Tibial nerve (tissue), 4 donors: ENCODE results near the gene TBC1D5. TPM values are rescaled to one million over a fixed set of nuclear protein-coding genes. Genes with fewer than 3 reads are reported as not detected.

Experiments used
- DNase-seq, 2 donors: peaks; one replicate each; pipeline ENCODE4 v3.0.0-alpha.2; 2019; ENCODE audit warnings: low spot score in 2 of 2
- H3K27ac ChIP-seq, 4 donors: fragments of 200-600 bp; sonication (generic) in 3 of 4; one replicate each; pipeline ENCODE4 v1.5.1; 2017 to 2019; ENCODE audit warnings: mild to moderate bottlenecking in 1 of 4
- H3K27me3 ChIP-seq, 2 donors: fragments of 200-600 bp; sonication (generic) in 1 of 2; one replicate each; pipeline versions ENCODE4 v1.5.1 to v1.6.0; 2017 to 2019
- H3K36me3 ChIP-seq, 3 donors: fragments of 200-600 bp; sonication (generic); one replicate each; pipeline ENCODE4 v1.5.1; 2018 to 2019
- H3K4me1 ChIP-seq, 4 donors: fragments of 200-600 bp; sonication (generic) in 3 of 4; one replicate each; pipeline ENCODE4 v1.5.1; 2017 to 2019
- H3K4me3 ChIP-seq, 4 donors: fragments of 200-600 bp; sonication (generic) in 3 of 4; one replicate each; pipeline ENCODE4 v1.5.1; 2017 to 2019; ENCODE audit warnings: mild to moderate bottlenecking in 1 of 4, moderate library complexity in 1 of 4
- H3K9me3 ChIP-seq, 4 donors: fragments of 200-600 bp; sonication (generic) in 3 of 4; one replicate each; pipeline ENCODE4 v1.5.1; 2017 to 2019
- CTCF ChIP-seq, 5 experiments: fragments of 200-600 bp in 3 of 5; fragments of 450-650 bp in 2 of 5; sonication (generic) in 3 of 5; IDR thresholded peaks; one replicate each; pipeline ENCODE4 v1.5.1; 2016 to 2019; ENCODE audit warnings: antibody characterized with exemption in 5 of 5, mild to moderate bottlenecking in 3 of 5, moderate library complexity in 2 of 5
- EP300 ChIP-seq, 2 donors: sonication (generic); formaldehyde crosslinking; IDR thresholded peaks; one replicate each; pipeline ENCODE4 v1.6.1; 2017; ENCODE audit warnings: antibody characterized with exemption in 2 of 2, mild to moderate bottlenecking in 1 of 2
- POLR2A ChIP-seq, 2 donors: fragments of 450-650 bp; IDR thresholded peaks; one replicate each; pipeline ENCODE4 v1.6.1; 2017; ENCODE audit warnings: antibody characterized with exemption in 2 of 2, mild to moderate bottlenecking in 2 of 2, moderate library complexity in 2 of 2
- WGBS, 2 donors: methylation state at CpG; one replicate each; pipeline ENCODE4 v1.1.5; 2018; 5-methylcytosine and 5-hydroxymethylcytosine counted together
- total RNA-seq, 4 donors: library from RNA; depleted of rRNA; stranded (reverse); fragments of >200 nt; gene quantifications; one replicate each; pipeline ENCODE4 v1.1.0, GENCODE V29; 2016

Gene TBC1D5
- total RNA-seq, 4 donors from 2014 or later = 55.2 to 128 (median 79.4) TPM

DNA sequence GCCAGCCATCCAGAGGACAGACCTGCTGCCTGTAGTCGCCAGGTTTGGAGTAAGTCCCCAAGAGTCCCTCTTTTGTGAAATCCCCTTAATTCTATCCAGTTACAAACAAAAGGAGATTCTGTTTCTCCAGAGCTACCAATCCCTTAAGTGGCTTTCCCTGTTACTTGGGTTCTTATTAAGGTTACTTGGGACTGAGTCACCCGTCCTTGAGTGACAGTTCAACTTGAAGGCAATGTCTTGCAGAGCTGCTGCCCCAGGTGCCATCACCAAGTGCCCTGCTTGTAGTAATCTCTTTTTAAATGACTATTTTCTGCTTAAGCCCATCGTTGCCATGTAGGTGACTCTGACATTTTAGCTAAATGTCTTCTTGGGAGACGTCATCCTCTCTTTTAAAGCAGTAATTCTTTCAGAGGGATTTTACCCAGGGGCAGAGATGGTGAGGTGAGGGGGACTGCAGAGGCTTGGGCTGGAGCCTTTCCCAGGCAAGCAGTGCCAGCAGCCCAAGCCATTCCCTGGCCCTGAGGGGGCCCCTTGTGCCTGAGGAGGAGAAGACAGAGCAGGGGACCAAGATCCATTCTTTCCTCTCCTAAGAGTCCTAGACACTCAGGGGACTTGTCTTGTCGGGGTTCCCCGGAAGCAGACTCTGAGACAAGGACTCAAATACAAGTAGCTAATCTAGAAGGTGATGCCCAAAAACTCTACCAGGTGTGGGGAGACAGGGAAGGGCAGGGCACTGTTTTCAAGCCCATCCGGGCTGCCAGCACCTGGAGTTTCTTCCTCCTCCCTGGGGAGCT lies 604.0 kb downstream of the TBC1D5 start:
- H3K9me3 ChIP-seq = peaks cover 0 to 12% (median 0%) of the 10 kb centered on the region in 4 donors
- no peak for TF ChIP-seq POLR2A (IDR thresholded peaks at IDR 0.05)
- no peak for TF ChIP-seq CTCF (IDR thresholded peaks at IDR 0.05)
- no peak for TF ChIP-seq EP300 (IDR thresholded peaks at IDR 0.05)
- H3K27ac ChIP-seq = no peak overlapping the region
- DNase-seq = no peak
- peaks cover 0 to 4% (median 0%) of the 10 kb centered on the region in 4 donors for H3K4me1 ChIP-seq
- H3K36me3 ChIP-seq = no peaks in the 10 kb centered on the region
- no peak overlapping the region for H3K4me3 ChIP-seq
- 87 to 89% methylated on average over 7 of the region's 7 CpGs for WGBS, 2 donors
- no peaks in the 10 kb centered on the region for H3K27me3 ChIP-seq

DNA sequence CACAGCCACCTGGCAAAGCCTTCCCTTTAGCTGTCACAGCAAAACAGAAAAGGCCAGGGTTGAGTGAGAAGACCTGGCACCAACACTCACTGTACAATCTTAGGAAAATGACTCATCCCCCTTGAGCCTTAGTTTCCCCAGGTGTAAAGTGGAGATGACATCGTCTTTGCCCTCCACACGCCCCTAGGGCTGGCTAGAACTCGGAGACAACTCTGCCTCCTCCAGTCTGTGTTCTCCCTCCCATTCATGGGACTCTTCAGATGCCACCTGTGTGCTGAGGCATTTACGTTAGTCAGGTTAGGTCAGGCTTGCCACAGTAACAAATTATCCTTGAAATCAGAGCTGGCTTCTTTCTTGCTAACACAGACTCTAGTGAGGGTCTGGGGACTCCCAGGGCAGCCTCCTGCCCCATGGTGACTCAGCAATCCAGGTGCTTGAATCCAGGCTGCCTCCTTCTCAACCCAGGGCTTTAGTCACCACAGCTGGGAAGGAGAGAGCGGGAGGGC lies 605.1 kb downstream of the TBC1D5 start:
- Histone ChIP-seq H3K36me3 (no peaks in the 10 kb centered on the region), H3K4me1 (peaks cover 0 to 7% (median 0%) of the 10 kb centered on the region in 4 donors), H3K27ac (no peak overlapping the region), H3K27me3 (no peaks in the 10 kb centered on the region), H3K9me3 (peaks cover 0 to 12% (median 0%) of the 10 kb centered on the region in 4 donors), H3K4me3 (no peak overlapping the region)
- no peak for TF ChIP-seq CTCF (IDR thresholded peaks at IDR 0.05)
- no peak for TF ChIP-seq EP300 (IDR thresholded peaks at IDR 0.05)
- no peak for TF ChIP-seq POLR2A (IDR thresholded peaks at IDR 0.05)
- WGBS, 2 donors = 93 to 98% methylated on average over 5 of the region's 5 CpGs
- no peak for DNase-seq

- no peak for DNase-seq
- no peak overlapping the region for H3K4me3 ChIP-seq
- TF ChIP-seq EP300 (IDR thresholded peaks at IDR 0.05) (no peak), POLR2A (IDR thresholded peaks at IDR 0.05) (no peak), CTCF (IDR thresholded peaks at IDR 0.05) (no peak)
- no peaks in the 10 kb centered on the region for H3K36me3 ChIP-seq
- no peaks in the 10 kb centered on the region for H3K27me3 ChIP-seq
- peaks cover 0 to 12% (median 0%) of the 10 kb centered on the region in 4 donors for H3K9me3 ChIP-seq
- 52 to 65% methylated on average over 7 to 11 of the region's 11 CpGs for WGBS, 2 donors
- peaks cover 0 to 7% (median 0%) of the 10 kb centered on the region in 4 donors for H3K4me1 ChIP-seq
- H3K27ac ChIP-seq = no peak overlapping the region
Observed at GRCh38 chr3:17136136-17136721, 606.2 kb downstream of the TBC1D5 start.

- DNase-seq = no peak
- Histone ChIP-seq H3K9me3 (peaks cover 0 to 12% (median 0%) of the 10 kb centered on the region in 4 donors), H3K4me1 (peaks cover 0 to 7% (median 0%) of the 10 kb centered on the region in 4 donors), H3K4me3 (no peak overlapping the region), H3K36me3 (no peaks in the 10 kb centered on the region), H3K27ac (no peak overlapping the region), H3K27me3 (no peaks in the 10 kb centered on the region)
- no peak for TF ChIP-seq CTCF (IDR thresholded peaks at IDR 0.05)
- no peak for TF ChIP-seq POLR2A (IDR thresholded peaks at IDR 0.05)
- TF ChIP-seq EP300 (IDR thresholded peaks at IDR 0.05) = no peak
Observed at GRCh38 chr3:17135696-17136095, 606.7 kb downstream of the TBC1D5 start.
